Activated CD4-positive, alpha-beta T cell treated with anti-CD3 and anti-CD28 coated beads, Interleukin-2, amount 10 ng/mL, durations not matched to agents 24 days and 14 days (primary cell): ENCODE data around the gene NOP14. TPM values are rescaled to one million over a fixed set of nuclear protein-coding genes. Genes with fewer than 3 reads are reported as not detected.
"Not testable (repeated sequence)": the region's sequence is repeated elsewhere in the genome, so short reads cannot be mapped to it uniquely, and the experiment has no call there.

Experiments used
- DNase-seq: peaks from one replicate; pipeline ENCODE4 v3.0.0; 2022
- H3K27ac Mint-ChIP-seq: one replicate; pipeline ENCODE4 v1.8.0; 2022; ENCODE audit warnings: mild to moderate bottlenecking, mixed read lengths
- H3K27me3 Mint-ChIP-seq: one replicate; pipeline ENCODE4 v1.8.0; 2022; ENCODE audit warnings: mixed read lengths
- H3K36me3 Mint-ChIP-seq: one replicate; pipeline ENCODE4 v1.8.0; 2022; ENCODE audit warnings: low read depth, mild to moderate bottlenecking, mixed read lengths
- H3K4me1 Mint-ChIP-seq: one replicate; pipeline ENCODE4 v1.8.0; 2021; ENCODE audit warnings: mixed read lengths
- H3K4me3 Mint-ChIP-seq: one replicate; pipeline ENCODE4 v1.8.0; 2022; ENCODE audit warnings: mild to moderate bottlenecking, moderate library complexity, mixed read lengths
- H3K9me3 Mint-ChIP-seq: one replicate; pipeline ENCODE4 v1.8.0; 2021; ENCODE audit warnings: mixed read lengths
- intact Hi-C: fragments of 100-400 bp; cut with micrococcal nuclease; formaldehyde crosslinking; loops from one replicate; pipeline ENCODE4 v1.15.1; 2023
- total RNA-seq: library from RNA; stranded (reverse); gene quantifications from 2 replicates; pipeline ENCODE4 v1.2.3, GENCODE V29; 2022

Gene NOP14
- total RNA-seq, 1 donor from 2014 or later = 141 TPM

- Mint-ChIP-seq H3K4me3 (peak overlapping the region; percentile 75), H3K36me3 (peaks cover 89% of the 10 kb centered on the region), H3K27me3 (no peaks in the 10 kb centered on the region), H3K27ac (peak overlapping the region; percentile 99), H3K9me3 (no peaks in the 10 kb centered on the region), H3K4me1 (peaks cover 63% of the 10 kb centered on the region)
- intact Hi-C loops = loop anchor here (1.0 to 2.0 kb wide), 4 partner anchors 8 to 208 kb away; no protein-coding TSS in a partner anchor
- DNase-seq = peak; percentile 86
Observed at GRCh38 chr4:2954358-2955185, 8.6 kb downstream of the NOP14 start.

- Mint-ChIP-seq H3K36me3 (peaks cover 91% of the 10 kb centered on the region), H3K27me3 (no peaks in the 10 kb centered on the region), H3K4me1 (peaks cover 60% of the 10 kb centered on the region), H3K4me3 (peak overlapping the region; percentile 75), H3K27ac (peak overlapping the region; percentile 99), H3K9me3 (no peaks in the 10 kb centered on the region)
- DNase-seq = no peak
- intact Hi-C loops = no loop called here
Observed at GRCh38 chr4:2953496-2953895, 9.7 kb downstream of the NOP14 start.

GRCh38 chr4:2950221-2950989 lies 12.8 kb downstream of the NOP14 start:
- DNase-seq = no peak
- Mint-ChIP-seq H3K27ac (peak overlapping the region; percentile 55), H3K36me3 (peaks cover 87% of the 10 kb centered on the region), H3K9me3 (no peaks in the 10 kb centered on the region), H3K4me3 (no peak overlapping the region), H3K27me3 (no peaks in the 10 kb centered on the region), H3K4me1 (peaks cover 40% of the 10 kb centered on the region)
- intact Hi-C loops = no loop called here

- no peak overlapping the region for H3K4me3 Mint-ChIP-seq
- intact Hi-C loops = no loop called here
- H3K36me3 Mint-ChIP-seq = peaks cover 89% of the 10 kb centered on the region
Observed at GRCh38 chr4:2949782-2950125, 13.5 kb downstream of the NOP14 start.

GRCh38 chr4:2948895-2949781 lies 14.1 kb downstream of the NOP14 start:
- Mint-ChIP-seq H3K36me3 (peaks cover 87% of the 10 kb centered on the region), H3K4me3 (no peak overlapping the region), H3K27me3 (no peaks in the 10 kb centered on the region), H3K9me3 (no peaks in the 10 kb centered on the region), H3K4me1 (peaks cover 33% of the 10 kb centered on the region), H3K27ac (peak overlapping the region; percentile 29)
- DNase-seq = peak; percentile 71
- intact Hi-C loops = no loop called here

More at GRCh38 chr4:2949782-2950125, 13.5 kb downstream of the NOP14 start:
- Mint-ChIP-seq H3K27ac (peak overlapping the region; percentile 55), H3K9me3 (no peaks in the 10 kb centered on the region), H3K27me3 (no peaks in the 10 kb centered on the region), H3K4me1 (peaks cover 38% of the 10 kb centered on the region)
- DNase-seq = no peak

GRCh38 chr4:2947926-2948325 lies 15.3 kb downstream of the NOP14 start:
- Mint-ChIP-seq H3K4me3 (no peak overlapping the region), H3K27ac (peak overlapping the region; percentile 49), H3K4me1 (peaks cover 26% of the 10 kb centered on the region), H3K36me3 (peaks cover 84% of the 10 kb centered on the region), H3K9me3 (no peaks in the 10 kb centered on the region), H3K27me3 (no peaks in the 10 kb centered on the region)
- DNase-seq = no peak
- intact Hi-C loops = no loop called here

- H3K27me3 Mint-ChIP-seq = no peaks in the 10 kb centered on the region
- peaks cover 84% of the 10 kb centered on the region for H3K36me3 Mint-ChIP-seq
- H3K4me1 Mint-ChIP-seq = peaks cover 28% of the 10 kb centered on the region
- H3K9me3 Mint-ChIP-seq = no peaks in the 10 kb centered on the region
- intact Hi-C loops = no loop called here
- no peak overlapping the region for H3K27ac Mint-ChIP-seq
- no peak for DNase-seq
- no peak overlapping the region for H3K4me3 Mint-ChIP-seq
Observed at GRCh38 chr4:2946812-2947600, 16.2 kb downstream of the NOP14 start.

GRCh38 chr4:2945619-2946604 lies 17.3 kb downstream of the NOP14 start:
- Mint-ChIP-seq H3K36me3 (peaks cover 82% of the 10 kb centered on the region), H3K4me1 (peaks cover 23% of the 10 kb centered on the region)
- H3K9me3 Mint-ChIP-seq, H3K4me3 Mint-ChIP-seq, intact Hi-C loops, H3K27ac Mint-ChIP-seq, DNase-seq, H3K27me3 Mint-ChIP-seq: not testable (repeated sequence)

- no peak for DNase-seq
- H3K4me1 Mint-ChIP-seq = peaks cover 20% of the 10 kb centered on the region
- H3K27me3 Mint-ChIP-seq = no peaks in the 10 kb centered on the region
- intact Hi-C loops = no loop called here
- no peaks in the 10 kb centered on the region for H3K9me3 Mint-ChIP-seq
- H3K27ac Mint-ChIP-seq = no peak overlapping the region
- peaks cover 82% of the 10 kb centered on the region for H3K36me3 Mint-ChIP-seq
- no peak overlapping the region for H3K4me3 Mint-ChIP-seq
Observed at GRCh38 chr4:2944586-2945526, 18.4 kb downstream of the NOP14 start.

GRCh38 chr4:2944091-2944482 lies 19.1 kb downstream of the NOP14 start:
- Mint-ChIP-seq H3K27me3 (no peaks in the 10 kb centered on the region), H3K36me3 (peaks cover 82% of the 10 kb centered on the region), H3K27ac (no peak overlapping the region), H3K4me1 (peaks cover 24% of the 10 kb centered on the region), H3K4me3 (no peak overlapping the region), H3K9me3 (no peaks in the 10 kb centered on the region)
- DNase-seq = no peak
- intact Hi-C loops = no loop called here

GRCh38 chr4:2943364-2944090 lies 19.7 kb downstream of the NOP14 start:
- intact Hi-C loops = no loop called here
- H3K36me3 Mint-ChIP-seq = peaks cover 81% of the 10 kb centered on the region
- H3K27me3 Mint-ChIP-seq = no peaks in the 10 kb centered on the region
- H3K4me3 Mint-ChIP-seq = no peak overlapping the region
- H3K27ac Mint-ChIP-seq = no peak overlapping the region
- no peaks in the 10 kb centered on the region for H3K9me3 Mint-ChIP-seq
- peaks cover 24% of the 10 kb centered on the region for H3K4me1 Mint-ChIP-seq
- no peak for DNase-seq
